Activated CD8-positive, alpha-beta memory T cell treated with anti-CD3 and anti-CD28 coated beads for 1 hour (primary cell): ENCODE data around the gene STRIT1.

Experiments
- DNase-seq, 2 donors: peaks; one replicate each; pipeline ENCODE4 v3.0.0-alpha.2; 2020; ENCODE audit warnings: low read depth in 1 of 2; ENCODE audit errors: extremely low read depth in 1 of 2

The STRIT1 gene

GRCh38 chr3:155293516-155293915, at the start of gene STRIT1:
Gene STRIT1, minus strand, starts transcription at chr3:155293683.
- no peak for DNase-seq

GRCh38 chr3:155342344-155342743, 48.9 kb upstream of the STRIT1 start:
- no peak for DNase-seq

GRCh38 chr3:155339052-155339451, 45.6 kb upstream of the STRIT1 start:
- no peak for DNase-seq

- no peak for DNase-seq
These were observed 42.4 kb upstream of the STRIT1 start for GRCh38 chr3:155335724-155336354.

- no peak for DNase-seq
These were observed 41.6 kb upstream of the STRIT1 start for GRCh38 chr3:155334914-155335723.

- no peak for DNase-seq
These were observed 40.9 kb upstream of the STRIT1 start for GRCh38 chr3:155334215-155334913.

GRCh38 chr3:155332716-155333115, 39.2 kb upstream of the STRIT1 start:
- no peak for DNase-seq

- DNase-seq, result no peak
These were observed 37.6 kb upstream of the STRIT1 start for GRCh38 chr3:155331078-155331477.

- no peak for DNase-seq
These were observed 36.9 kb upstream of the STRIT1 start for GRCh38 chr3:155330370-155330769.

GRCh38 chr3:155329513-155330048, 36.1 kb upstream of the STRIT1 start:
- DNase-seq, result no peak

- DNase-seq, result no peak
These were observed 34.4 kb upstream of the STRIT1 start for GRCh38 chr3:155327871-155328270.

GRCh38 chr3:155327430-155327829, 33.9 kb upstream of the STRIT1 start:
- DNase-seq, result no peak

GRCh38 chr3:155326901-155327300, 33.4 kb upstream of the STRIT1 start:
- no peak for DNase-seq

- no peak for DNase-seq
These were observed 32.8 kb upstream of the STRIT1 start for GRCh38 chr3:155326244-155326643.

GRCh38 chr3:155325263-155325835, 31.9 kb upstream of the STRIT1 start:
- no peak for DNase-seq

GRCh38 chr3:155323063-155323666, 29.7 kb upstream of the STRIT1 start:
- DNase-seq, result no peak

- no peak for DNase-seq
These were observed 27.9 kb upstream of the STRIT1 start for GRCh38 chr3:155321418-155321817.

- no peak for DNase-seq
These were observed 27.5 kb upstream of the STRIT1 start for GRCh38 chr3:155320934-155321333.

- no peak for DNase-seq
These were observed 25.3 kb upstream of the STRIT1 start for GRCh38 chr3:155318740-155319139.

GRCh38 chr3:155317211-155317610, 23.7 kb upstream of the STRIT1 start:
- no peak for DNase-seq

GRCh38 chr3:155316426-155316825, 22.9 kb upstream of the STRIT1 start:
- DNase-seq, result no peak
